VCaP (cell line): ENCODE data around the gene CD1C.

Source experiments
- H3K27ac ChIP-seq: fragments of 450-650 bp; 2 replicates; pipeline ENCODE4 v1.5.1; 2017
- CTCF ChIP-seq: fragments of 450-650 bp; conservative IDR thresholded peaks from 2 replicates; pipeline ENCODE4 v1.5.1; 2017; ENCODE audit warnings: mild to moderate bottlenecking, moderate library complexity

The CD1C gene

GRCh38 chr1:158327481-158327880 is 37.8 kb downstream of the CD1C start:
- H3K27ac ChIP-seq: no peak overlapping the region
- TF ChIP-seq CTCF: no peak

DNA sequence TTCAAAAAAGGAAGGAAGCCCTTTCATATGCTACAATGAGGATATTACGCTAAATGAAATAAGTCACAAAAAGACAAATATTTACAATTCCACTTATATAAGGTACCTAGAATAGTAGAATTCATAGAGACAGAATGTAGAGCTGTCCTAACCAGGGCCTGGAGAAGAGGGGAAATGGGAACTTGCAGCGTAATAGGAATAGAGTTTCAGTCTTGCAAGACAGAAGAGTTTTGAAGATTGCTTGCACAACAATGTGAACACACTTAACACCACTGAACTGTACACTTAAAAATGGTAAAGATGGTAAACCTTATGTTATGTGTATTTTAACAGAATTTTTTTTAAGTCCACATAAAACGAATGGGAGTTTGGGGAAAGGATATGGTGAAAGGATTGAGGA is 38.7 kb downstream of the CD1C start:
- H3K27ac ChIP-seq: no peak overlapping the region
- TF ChIP-seq CTCF: no peak

DNA sequence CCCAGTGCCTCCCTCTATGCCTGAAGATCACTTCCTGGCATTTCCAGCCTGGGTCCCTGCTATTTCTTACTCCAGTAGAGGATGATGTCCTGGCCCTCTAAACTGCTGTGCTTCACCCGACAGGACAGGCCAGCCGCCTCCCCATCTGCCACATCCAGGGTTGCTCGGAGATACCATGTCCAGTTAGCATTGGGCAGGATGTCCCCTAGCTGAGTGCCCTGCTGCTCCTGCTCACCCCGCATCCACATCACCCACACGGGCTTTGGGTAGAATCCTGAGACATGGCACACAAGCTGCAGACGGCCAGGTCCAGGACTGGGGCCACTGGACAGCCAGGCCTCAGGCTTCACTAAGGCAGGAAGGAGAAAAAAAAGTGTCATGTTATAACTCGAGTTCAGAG is 39.6 kb downstream of the CD1C start:
- no peak overlapping the region for H3K27ac ChIP-seq
- TF ChIP-seq CTCF: no peak

GRCh38 chr1:158329733-158330132 is 40.0 kb downstream of the CD1C start:
- peak; percentile 80 for TF ChIP-seq CTCF
- no peak overlapping the region for H3K27ac ChIP-seq

DNA sequence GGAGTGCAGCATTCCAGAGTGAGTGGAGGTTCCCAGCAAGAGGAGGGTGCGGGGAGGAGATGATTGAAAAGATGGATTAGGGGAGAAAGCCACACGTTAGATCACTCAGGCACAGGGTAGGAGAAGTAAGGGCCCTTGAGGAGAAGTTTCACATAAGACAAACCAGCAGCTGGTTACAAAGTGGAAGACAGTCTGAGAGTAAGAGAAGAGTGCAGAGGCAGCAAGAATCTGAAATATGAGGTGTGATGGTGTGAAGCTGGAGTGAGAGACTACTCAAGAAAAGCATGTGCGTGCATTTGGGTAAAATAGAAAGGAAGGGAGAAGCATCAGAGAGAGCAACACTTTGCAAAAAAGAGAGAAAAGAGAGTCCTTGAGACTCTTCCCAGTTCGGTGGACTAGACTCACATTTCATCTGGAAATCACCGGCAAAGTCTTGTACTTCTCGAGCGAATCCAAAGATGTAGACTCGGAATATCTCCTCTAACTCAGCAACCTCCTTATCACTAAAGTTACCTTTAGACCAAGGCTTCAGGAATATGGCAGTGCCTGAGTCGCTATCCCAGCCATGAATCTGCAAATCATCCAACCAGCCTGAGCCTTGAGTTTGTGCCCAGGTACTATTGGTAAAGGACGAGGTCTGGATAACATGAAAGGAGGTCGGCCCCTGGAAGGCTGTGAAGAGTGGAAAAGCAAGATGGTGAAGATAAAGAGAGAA is 40.8 kb downstream of the CD1C start:
- H3K27ac ChIP-seq: no peak overlapping the region
- TF ChIP-seq CTCF: no peak

- no peak for TF ChIP-seq CTCF
These were observed 41.3 kb downstream of the CD1C start for GRCh38 chr1:158331106-158331425.

DNA sequence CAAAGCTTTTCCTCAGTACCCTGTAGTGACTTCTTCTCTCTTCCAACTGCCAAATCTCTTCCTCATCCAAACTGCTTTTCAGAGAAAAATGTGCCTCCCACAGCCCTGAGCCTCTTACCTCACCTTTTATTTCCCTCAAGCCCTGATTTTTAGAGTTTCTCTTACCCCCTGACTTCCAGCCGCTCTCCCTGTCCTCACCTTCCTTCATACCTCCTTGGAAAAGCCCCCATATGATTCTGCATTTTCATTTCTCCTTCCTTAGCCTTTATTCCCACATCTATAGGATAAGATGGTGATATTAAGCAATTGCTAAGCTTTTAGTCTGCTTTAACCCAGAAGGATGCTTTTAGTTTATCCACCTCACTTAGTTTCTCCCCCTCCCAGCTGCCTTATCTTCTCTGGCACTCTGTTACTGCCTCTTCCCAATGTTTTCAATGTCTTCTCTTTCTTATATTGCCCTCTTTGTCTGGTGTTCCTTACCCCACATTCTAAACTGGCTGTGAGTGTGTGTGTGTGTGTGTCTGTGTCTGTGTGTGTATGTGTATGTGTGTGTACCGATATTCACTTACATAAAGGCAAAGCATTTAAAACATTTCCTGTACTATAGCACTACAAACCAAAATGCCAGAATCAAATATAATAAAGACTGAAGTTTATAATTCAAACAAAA is 41.9 kb downstream of the CD1C start, which contains the start of gene CD1B:
Gene CD1B (minus strand): TSS at position 51 of the 670 bp plus-strand sequence. CDS start 108 bp downstream, outside the sequence.
- no peak within 1 kb of the TSS for H3K27ac ChIP-seq
- no peak for TF ChIP-seq CTCF

More at GRCh38 chr1:158331106-158331425, 41.3 kb downstream of the CD1C start:
- no peak overlapping the region for H3K27ac ChIP-seq
